CD4-positive, alpha-beta T cell treated with Interleukin-17A for 4 hours (primary cell): Measurements from ENCODE around the gene ARHGEF16.

Experiments
- DNase-seq: peaks from one replicate; pipeline ENCODE4 v3.0.0-alpha.2; 2020; ENCODE audit warnings: mixed read lengths

Gene ARHGEF16

GRCh38 chr1:3457910-3458883 lies 3.7 kb downstream of the ARHGEF16 start:
- DNase-seq: no peak

DNA sequence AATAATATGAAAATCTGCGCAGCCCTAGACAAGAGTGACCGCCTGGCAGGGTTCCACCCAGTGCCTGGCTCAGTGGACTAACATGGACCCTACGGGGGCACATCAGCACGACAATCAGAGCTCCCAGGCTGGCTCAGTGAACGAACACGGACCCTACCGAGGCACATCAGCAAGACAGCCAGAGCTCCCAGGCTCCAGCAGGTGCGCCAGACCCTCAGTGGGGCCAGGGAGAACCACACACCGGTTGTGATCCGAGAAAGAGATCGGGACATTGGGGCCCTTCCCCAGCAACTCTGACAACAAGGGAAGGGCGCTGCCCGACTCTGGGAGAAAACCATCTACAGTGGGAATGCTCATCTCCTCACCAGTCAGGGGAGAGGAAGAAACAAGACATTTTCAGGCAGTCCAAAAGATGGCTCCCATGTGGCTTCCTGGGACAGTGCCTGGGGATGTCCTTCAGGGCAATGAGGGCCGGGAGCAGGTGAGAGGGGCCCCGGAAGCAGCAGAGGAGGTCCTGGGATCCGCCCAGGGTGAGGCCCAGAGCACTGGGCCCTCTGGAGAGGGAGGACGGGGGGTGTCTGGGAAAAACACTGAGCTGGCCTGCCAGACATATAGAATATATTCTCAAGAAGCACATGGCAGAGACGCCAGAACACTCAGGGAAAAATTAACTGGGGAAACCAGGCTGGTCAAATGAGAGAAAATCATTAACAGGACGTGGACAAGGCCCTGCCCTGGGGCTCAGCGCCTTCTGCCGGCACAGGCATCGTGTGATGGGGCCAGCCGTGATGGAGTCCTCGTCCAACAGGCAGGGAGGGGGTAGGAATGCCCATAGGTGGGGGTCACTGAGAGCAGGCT lies 4.8 kb downstream of the ARHGEF16 start:
- no peak for DNase-seq

- no peak for DNase-seq
Observed at GRCh38 chr1:3459940-3460671, 5.6 kb downstream of the ARHGEF16 start.

- no peak for DNase-seq
Observed at GRCh38 chr1:3460672-3461131, 6.2 kb downstream of the ARHGEF16 start.

GRCh38 chr1:3461238-3461933 lies 6.9 kb downstream of the ARHGEF16 start:
- no peak for DNase-seq

DNA sequence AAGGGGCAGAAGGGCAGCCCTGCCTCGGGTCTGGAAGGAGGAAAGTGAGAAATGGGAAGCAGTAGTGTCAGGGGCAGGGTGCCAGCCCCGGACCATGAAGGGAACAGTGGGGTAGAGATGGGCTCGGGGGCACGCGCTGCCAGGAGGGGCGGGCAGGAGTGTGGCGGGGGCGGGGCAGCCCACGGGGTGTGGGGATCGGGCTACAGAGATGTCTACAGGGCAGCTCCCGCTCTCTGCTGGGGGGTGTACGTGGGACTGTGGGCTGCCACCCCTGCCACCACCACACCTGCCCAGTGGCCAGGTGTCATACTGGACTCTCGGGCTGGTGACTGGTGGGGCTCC lies 7.4 kb downstream of the ARHGEF16 start:
- DNase-seq: no peak

- DNase-seq: no peak
Observed at GRCh38 chr1:3462356-3463012, 8.0 kb downstream of the ARHGEF16 start.

- DNase-seq: no peak
Observed at GRCh38 chr1:3463013-3463385, 8.5 kb downstream of the ARHGEF16 start.

DNA sequence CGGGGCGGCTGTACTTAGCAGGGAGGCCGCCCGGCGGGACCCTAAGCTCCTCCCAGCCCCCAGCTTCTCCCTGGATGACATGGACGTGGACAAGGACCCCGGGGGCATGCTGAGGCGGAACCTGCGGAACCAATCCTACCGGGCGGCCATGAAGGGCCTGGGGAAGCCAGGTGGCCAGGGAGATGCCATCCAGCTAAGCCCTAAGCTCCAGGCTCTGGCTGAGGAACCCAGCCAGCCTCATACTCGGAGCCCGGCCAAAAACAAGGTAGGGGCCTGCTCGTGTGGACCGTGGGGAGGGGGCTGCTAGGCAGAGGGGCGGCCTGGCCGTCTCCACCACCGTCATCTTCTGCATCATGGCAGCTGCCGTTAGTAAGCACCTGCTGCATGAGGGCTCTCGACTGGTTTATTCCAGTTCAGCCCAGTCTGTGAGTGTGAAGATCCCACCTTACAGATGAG lies 9.0 kb downstream of the ARHGEF16 start:
- no peak for DNase-seq

DNA sequence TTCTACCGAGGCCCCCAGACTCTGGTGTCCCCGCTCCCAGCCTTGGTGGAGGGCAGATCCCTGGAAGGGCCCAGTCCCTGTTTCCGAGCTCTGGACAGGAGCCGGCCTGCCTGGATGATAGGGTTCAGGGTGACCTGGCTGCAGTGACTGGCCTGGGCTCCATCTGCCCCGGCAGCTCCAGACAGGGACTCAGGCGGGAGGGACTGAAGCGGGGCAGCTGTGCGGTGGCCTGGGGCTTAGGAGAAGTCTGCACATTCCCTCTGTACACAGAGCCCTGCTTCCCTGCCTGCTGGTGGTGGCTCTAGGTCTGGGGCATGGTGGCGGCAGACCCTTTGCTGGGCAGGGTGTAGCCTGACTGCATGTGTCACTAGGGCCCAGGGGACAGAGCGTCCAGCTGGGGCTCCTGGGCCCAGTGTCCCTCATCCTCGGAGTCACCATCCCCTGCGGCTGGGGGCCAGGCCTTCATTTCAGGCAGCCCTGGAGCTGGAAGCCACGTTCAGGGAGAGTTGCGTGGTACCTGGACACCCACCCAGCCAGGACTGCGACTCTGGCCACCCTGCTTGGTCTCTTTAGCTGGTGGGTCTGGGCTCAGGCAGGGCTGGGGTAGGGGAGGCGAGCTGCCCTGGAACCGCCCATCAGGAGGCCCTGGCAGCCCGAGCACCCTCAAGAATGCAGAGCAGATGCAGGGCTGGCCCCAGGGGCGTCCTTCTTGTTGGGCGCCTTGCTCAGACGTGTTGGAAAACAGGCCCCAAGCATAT lies 9.6 kb downstream of the ARHGEF16 start:
- DNase-seq: no peak

DNA sequence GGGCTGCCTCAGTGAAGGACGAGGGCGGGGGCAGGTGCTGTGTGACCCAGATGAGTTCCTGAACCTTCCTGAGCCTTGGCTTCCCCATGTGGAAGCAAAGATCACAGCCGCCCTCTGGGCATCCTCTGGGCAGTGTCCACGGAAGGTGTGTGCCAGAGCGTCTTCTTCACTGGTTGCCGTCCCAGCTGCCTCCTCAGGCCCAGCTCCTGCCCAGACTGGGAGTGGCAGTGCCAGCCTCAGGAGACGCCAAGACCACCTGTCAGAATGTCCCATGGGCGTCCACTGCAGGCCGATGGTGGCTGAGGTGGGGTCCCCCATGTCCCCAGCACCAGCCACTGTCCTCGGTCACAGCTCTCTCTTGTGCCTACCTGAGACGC lies 10.2 kb downstream of the ARHGEF16 start:
- DNase-seq: no peak

DNA sequence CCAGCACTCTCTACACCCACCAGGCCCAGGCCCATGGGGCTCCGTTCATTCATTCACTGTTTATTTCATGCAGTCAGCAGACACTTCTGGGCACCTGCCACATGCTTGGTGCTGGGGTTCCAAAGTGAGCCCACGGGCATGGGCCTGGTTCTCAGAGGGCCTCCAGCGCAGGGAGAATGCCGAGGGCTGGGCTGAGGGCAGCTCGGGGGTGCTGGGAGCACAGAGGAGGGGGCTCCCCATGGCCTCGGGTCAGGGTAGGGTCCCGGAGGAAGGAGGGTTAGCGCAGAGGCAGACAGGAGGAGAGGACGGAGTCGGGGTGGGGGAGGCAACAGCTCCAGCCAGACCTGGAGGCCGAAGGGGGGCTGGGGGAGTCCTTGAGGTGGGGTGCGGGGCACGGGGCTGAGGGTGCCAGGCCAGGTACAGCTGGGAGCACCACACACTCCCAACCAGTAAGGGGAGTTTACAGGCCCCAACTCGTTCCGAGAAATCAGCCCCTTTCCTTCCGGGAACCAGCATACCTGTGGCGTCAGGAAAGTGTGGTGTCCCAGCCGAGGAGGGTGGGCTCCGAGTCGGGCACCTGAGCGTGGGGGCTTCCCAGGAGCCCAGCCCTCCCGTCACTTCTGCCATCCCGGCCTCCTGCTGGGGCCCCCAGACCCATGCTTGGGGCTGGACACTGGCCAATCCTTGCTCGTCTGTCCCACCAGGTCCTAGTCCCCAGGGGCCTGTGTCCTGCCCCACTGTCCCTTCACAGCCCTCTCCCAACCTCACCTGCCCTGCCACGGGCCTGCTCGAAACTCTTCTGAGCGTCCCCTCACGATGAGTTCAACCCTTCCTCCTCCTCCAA lies 10.8 kb downstream of the ARHGEF16 start:
- DNase-seq: no peak

DNA sequence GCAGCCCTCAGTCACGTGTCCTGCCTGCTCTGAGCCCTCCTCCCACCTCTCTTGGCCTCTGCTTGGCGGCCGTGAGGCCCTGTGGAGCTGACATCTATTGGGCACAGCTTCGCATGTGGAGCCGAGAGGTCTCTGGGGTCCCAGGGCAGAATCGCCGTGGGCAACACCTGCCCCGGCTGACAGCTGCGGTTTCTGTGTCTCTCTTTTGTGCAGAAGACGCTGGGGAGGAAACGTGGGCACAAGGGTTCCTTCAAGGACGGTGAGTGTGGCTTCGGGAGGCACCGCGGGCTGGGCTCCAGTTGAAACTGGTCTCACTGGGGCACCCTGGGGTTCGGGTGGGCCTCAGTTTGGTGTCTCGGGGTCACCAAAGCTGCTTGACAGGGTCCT lies 11.5 kb downstream of the ARHGEF16 start:
- peak; percentile 0 for DNase-seq

- DNase-seq: peak; percentile 1
Observed at GRCh38 chr1:3466366-3467075, 12.1 kb downstream of the ARHGEF16 start.

GRCh38 chr1:3467096-3468036 lies 12.9 kb downstream of the ARHGEF16 start:
- no peak for DNase-seq

DNA sequence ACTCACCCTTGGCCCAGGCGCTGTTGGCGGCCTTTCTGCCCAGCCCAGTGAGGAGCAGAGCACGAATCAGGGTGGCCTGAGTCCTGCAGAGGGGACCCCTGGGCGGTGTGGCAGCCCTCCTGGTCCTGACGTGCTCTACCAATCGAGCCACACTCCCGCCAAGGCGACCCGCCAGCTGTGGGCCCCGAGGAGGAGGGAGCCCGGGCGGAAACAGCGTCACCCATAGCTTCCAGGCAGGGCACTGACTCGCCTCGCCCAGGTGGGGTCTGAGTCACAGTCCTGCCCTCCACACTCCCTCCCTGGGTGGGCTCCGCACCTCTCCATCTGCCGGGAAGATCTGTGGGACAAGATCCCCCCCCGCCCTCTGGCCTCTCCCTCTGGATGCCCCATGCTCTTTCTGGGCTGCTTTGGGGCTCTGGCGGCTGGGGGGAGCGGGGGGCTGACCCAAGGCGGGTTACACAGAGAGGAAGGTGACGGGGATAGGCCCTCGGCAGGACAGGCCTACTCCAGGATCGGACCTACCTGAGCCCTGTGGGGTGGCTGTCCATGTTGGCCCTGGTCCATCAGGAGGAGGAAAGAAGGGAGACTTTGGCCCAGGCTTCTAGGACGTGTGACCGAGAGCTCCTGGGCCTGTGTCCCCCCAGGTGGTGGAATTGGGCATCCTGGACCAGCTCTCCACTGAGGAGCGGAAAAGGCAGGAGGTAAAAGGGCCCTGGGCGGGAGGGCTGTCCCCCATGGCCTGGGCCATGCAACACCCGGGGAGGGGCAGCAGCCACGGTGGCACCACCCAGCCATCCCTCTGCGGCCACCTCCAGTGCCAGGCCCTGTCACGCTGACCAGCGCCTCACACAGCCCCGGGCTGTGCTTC lies 14.0 kb downstream of the ARHGEF16 start:
- DNase-seq: peak; percentile 1
